Endodermal cell (in vitro differentiated cells): ENCODE data around the gene ZNF839. TPM values are rescaled to one million over a fixed set of nuclear protein-coding genes. Genes with fewer than 3 reads are reported as not detected.

Experiments used
- DNase-seq: peaks from one replicate; pipeline ENCODE4 v3.0.0-alpha.2; 2017
- H3K27ac ChIP-seq: 2 replicates; pipeline ENCODE4 v1.5.1; 2013; ENCODE audit warnings: mild to moderate bottlenecking, low read depth, low read length, moderate library complexity
- H3K27me3 ChIP-seq: 2 replicates; pipeline ENCODE4 v1.6.1; 2013; ENCODE audit warnings: mild to moderate bottlenecking, low read length, moderate library complexity; ENCODE audit not compliant: insufficient read depth, control insufficient read depth, poor library complexity, severe bottlenecking
- H3K36me3 ChIP-seq: 2 replicates; pipeline ENCODE4 v1.7.0; 2013; ENCODE audit warnings: mild to moderate bottlenecking, low read length, moderate library complexity; ENCODE audit not compliant: control insufficient read depth, insufficient read depth
- H3K4me1 ChIP-seq: one replicate; pipeline ENCODE4 v1.7.0; 2013; ENCODE audit warnings: low read length; ENCODE audit not compliant: control insufficient read depth, insufficient read depth
- H3K4me3 ChIP-seq: 2 replicates; pipeline ENCODE4 v1.5.1; 2013; ENCODE audit warnings: mild to moderate bottlenecking, low read length, moderate library complexity
- H3K9ac ChIP-seq: 2 replicates; pipeline ENCODE4 v1.6.1; 2013; ENCODE audit warnings: mild to moderate bottlenecking, low read length, moderate library complexity; ENCODE audit not compliant: poor library complexity, severe bottlenecking; ENCODE audit errors: extremely low read depth
- H3K9me3 ChIP-seq: 2 replicates; pipeline ENCODE4 v1.6.1; 2013; ENCODE audit warnings: mild to moderate bottlenecking, low read length, moderate library complexity; ENCODE audit not compliant: control insufficient read depth
- H3K27ac Mint-ChIP-seq: 2 replicates; pipeline ENCODE4 v1.8.0; 2020; ENCODE audit warnings: mixed read lengths
- H3K27me3 Mint-ChIP-seq: 2 replicates; pipeline ENCODE4 v1.8.0; 2021; ENCODE audit warnings: mild to moderate bottlenecking, mixed read lengths; ENCODE audit not compliant: insufficient read depth
- H3K36me3 Mint-ChIP-seq: 2 replicates; pipeline ENCODE4 v1.8.0; 2020; ENCODE audit warnings: low read depth, mixed read lengths
- H3K4me1 Mint-ChIP-seq: 2 replicates; pipeline ENCODE4 v1.8.0; 2020; ENCODE audit warnings: mixed read lengths
- H3K4me3 Mint-ChIP-seq: 2 replicates; pipeline ENCODE4 v1.8.0; 2020; ENCODE audit warnings: mild to moderate bottlenecking, moderate library complexity, mixed read lengths
- H3K9me3 Mint-ChIP-seq: 2 replicates; pipeline ENCODE4 v1.8.0; 2020; ENCODE audit warnings: mild to moderate bottlenecking, mixed read lengths
- CTCF ChIP-seq: fragments of 200-600 bp; sonication (generic); conservative IDR thresholded peaks from 2 replicates; pipeline ENCODE4 v1.5.0; 2021; ENCODE audit warnings: antibody characterized with exemption, mild to moderate bottlenecking
- WGBS, 2 experiments: methylation state at CpG; one replicate each; pipeline versions ENCODE4 v1.1.5 to v1.1.7; 2013; ENCODE audit warnings: missing lambda C conversion rate in 2 of 2, mixed read lengths in 1 of 2; ENCODE audit not compliant: insufficient coverage in 1 of 2, insufficient read length in 1 of 2; 5-methylcytosine and 5-hydroxymethylcytosine counted together
- total RNA-seq, 2 donors: library from RNA; stranded (reverse); fragmentation: NEBNext Ultra II Directional in 1 of 2; extraction: Animal tissue kit (Norgen Biotek cat#: 25700) in 1 of 2; gene quantifications; 2 replicates in 1 of 2; 3 replicates in 1 of 2; pipeline ENCODE4 v1.2.1, GENCODE V29; 2021

ZNF839 gene
- total RNA-seq, 2 donors from 2014 or later, result 16.5 to 19.1 TPM

GRCh38 chr14:102283631-102284129 is 35.9 kb upstream of the ZNF839 start:
- H3K36me3 ChIP-seq, result peaks cover 4% of the 10 kb centered on the region
- Mint-ChIP-seq H3K4me3 (no peak overlapping the region), H3K36me3 (peaks cover 14% of the 10 kb centered on the region), H3K4me1 (peaks cover 6% of the 10 kb centered on the region), H3K27ac (no peak overlapping the region), H3K9me3 (peaks cover 6% of the 10 kb centered on the region), H3K27me3 (no peaks in the 10 kb centered on the region)
- no peaks in the 10 kb centered on the region for H3K27me3 ChIP-seq
- no peak for DNase-seq
- TF ChIP-seq CTCF, result no peak
- H3K4me3 ChIP-seq, result no peak overlapping the region
- 78 to 94% methylated on average over 2 of the region's 2 CpGs for WGBS, 2 experiments
- H3K27ac ChIP-seq, result no peak overlapping the region
- H3K9ac ChIP-seq, result no peak overlapping the region
- no peaks in the 10 kb centered on the region for H3K4me1 ChIP-seq
- H3K9me3 ChIP-seq, result no peaks in the 10 kb centered on the region

- Mint-ChIP-seq H3K27me3 (no peaks in the 10 kb centered on the region), H3K9me3 (peaks cover 6% of the 10 kb centered on the region), H3K4me1 (no peaks in the 10 kb centered on the region), H3K27ac (no peak overlapping the region), H3K4me3 (no peak overlapping the region), H3K36me3 (peaks cover 13% of the 10 kb centered on the region)
- no peak for DNase-seq
- Histone ChIP-seq H3K4me1 (no peaks in the 10 kb centered on the region), H3K9ac (no peak overlapping the region), H3K27me3 (no peaks in the 10 kb centered on the region), H3K27ac (no peak overlapping the region), H3K4me3 (no peak overlapping the region), H3K9me3 (no peaks in the 10 kb centered on the region), H3K36me3 (peaks cover 4% of the 10 kb centered on the region)
- WGBS, 2 experiments, result 92 to 100% methylated on average over 2 of the region's 2 CpGs
- TF ChIP-seq CTCF, result peak; percentile 30
These were observed 34.4 kb upstream of the ZNF839 start for GRCh38 chr14:102285106-102285505.

- Histone ChIP-seq H3K4me3 (no peak overlapping the region), H3K9ac (no peak overlapping the region), H3K27me3 (no peaks in the 10 kb centered on the region), H3K9me3 (no peaks in the 10 kb centered on the region), H3K4me1 (no peaks in the 10 kb centered on the region), H3K36me3 (no peaks in the 10 kb centered on the region), H3K27ac (no peak overlapping the region)
- 96 to 100% methylated on average over 1 to 2 of the region's 2 CpGs for WGBS, 2 experiments
- no peak overlapping the region for H3K27ac Mint-ChIP-seq
- no peak overlapping the region for H3K4me3 Mint-ChIP-seq
- H3K9me3 Mint-ChIP-seq, result peaks cover 6% of the 10 kb centered on the region
- H3K27me3 Mint-ChIP-seq, result no peaks in the 10 kb centered on the region
- no peaks in the 10 kb centered on the region for H3K4me1 Mint-ChIP-seq
- no peak for TF ChIP-seq CTCF
- no peak for DNase-seq
- peaks cover 3% of the 10 kb centered on the region for H3K36me3 Mint-ChIP-seq
These were observed 31.4 kb upstream of the ZNF839 start for GRCh38 chr14:102288139-102288538.
